HG03571 (cell line): ENCODE data around the gene AQP2.
"Not testable (repeated sequence)": the region's sequence is repeated elsewhere in the genome, so short reads cannot be mapped to it uniquely, and the experiment has no call there.

Experiments used
- ATAC-seq: cut with Tn5 transposase; IDR thresholded peaks from one replicate; pipeline ENCODE4 v1.9.1; 2021; ENCODE audit not compliant: unreplicated experiment

The AQP2 gene

DNA sequence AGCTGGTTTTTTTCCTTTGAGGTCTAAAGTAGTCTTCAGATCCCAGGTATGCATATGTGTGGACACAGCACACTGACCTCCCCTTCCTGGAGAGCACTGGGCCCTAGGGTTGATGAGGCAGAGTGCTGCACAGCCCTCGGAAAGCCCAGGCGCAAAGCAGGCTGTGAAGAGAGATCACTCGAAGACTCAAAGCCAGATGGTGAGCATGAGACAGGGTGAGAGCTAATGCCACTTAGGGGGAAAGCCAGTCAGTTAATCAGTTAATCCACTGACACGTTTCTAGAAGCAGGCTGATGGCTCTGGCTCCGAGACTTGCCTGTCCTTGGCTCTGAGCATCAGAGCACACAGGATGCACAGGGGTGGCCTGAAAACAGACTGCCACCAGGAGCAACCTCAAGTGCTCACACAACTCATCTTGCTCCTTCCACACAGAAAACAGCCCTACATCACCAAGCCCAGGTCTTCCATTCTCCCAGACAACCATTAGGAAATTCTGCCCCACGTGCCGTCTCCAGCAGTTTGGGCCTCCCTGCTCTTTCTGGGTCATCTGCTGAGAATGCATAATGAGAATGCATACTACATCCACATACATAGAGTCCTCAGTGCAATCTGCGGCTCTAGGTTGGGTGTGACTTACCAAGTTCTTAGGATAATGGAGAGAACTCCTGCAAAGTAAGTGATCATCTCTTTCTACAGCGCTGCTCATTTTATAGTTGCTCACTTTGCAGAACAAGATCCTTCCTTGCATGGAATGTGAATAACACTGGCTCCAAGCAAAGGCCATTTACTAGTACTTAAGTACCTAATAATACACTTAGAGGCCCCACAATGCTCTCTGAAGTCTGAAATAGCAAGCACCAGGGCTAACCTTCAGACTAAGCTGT lies 34.2 kb downstream of the AQP2 start:
- ATAC-seq: no peak

DNA sequence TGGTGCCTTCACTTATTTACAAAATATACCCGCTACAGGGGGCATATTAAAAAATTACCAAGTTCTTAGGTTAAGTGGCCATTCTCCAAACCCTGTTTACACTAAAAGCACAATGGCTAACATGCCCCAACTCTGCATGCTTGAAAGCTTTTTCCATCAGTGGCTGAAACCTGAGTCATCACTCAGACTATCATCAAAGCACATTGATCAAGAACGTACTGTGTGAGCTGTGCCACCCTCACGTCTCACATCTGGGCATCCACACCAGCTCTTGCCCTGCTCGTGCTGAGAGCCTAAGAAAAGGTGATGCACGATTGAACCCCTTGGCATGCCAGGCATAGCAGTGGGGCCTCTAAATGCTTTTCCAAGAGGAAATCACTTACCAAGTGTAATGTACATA lies 35.4 kb downstream of the AQP2 start:
- ATAC-seq: no peak

DNA sequence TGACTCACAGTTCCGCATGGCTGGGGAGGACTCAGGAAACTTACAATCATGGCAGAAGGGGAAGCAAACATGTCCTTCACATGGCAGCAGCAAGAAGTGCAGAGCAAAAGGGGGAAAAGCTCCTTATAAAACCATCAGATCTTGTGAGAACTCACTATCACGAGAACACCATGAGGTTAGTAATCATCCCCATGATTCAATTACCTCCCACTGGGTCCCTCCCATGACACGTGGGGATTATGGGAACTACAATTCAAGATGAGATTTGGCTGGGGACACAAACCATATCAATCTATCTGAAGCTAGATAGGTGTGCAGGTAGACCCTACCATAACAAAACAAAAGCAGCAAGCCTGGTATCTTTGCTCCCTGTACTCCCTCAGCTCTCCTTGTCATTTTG lies 35.9 kb downstream of the AQP2 start:
- ATAC-seq: not testable (repeated sequence)

DNA sequence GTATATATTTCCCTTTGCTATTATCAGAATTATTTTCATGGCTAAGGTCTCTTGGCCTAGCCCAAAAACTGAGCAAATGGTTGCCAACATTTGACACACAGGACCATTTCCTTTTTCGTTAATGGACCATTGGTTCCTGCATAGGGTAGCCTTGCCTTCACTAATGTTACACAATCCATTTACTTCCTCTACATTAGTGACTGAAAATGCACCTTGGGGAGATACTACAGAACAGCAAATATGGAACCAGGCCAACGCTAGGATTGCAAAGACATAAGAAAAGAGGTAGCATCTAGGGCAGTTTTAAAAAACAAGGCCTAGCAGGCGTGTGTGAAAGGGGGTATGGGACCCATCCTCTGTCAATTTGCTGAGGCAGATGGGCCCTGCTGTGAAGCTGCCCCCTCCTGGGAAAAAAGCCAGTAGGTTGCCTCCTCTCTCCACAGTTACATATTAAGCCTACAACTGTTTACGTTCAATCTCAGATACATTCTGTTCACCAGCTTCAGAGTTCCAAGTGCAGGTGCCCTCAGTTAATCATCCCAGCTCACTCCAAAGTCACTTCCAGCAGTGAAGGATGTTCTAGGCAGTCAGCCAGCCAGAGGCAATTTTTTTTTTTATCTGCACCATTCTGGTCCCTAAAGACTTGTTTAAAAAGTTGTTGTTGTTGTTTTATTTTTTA lies 37.2 kb downstream of the AQP2 start:
- no peak for ATAC-seq

DNA sequence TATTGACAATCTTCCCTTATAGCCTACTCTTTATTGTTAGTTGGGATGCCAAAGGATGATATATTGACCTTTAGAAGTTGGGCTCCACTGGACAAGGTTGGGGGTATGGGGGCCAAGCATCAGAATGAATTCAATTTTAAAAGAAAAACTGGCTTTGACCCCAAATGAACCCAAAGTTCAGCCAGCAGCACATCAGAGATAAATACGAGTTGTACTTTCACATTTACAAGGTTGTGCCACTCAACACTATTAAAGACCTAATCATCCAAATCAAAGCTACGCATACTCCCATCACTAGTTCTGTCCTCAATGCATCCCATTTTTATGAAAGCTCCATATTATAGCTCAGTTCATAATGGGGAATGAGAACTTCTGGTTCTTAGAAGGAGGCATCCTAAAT lies 38.9 kb downstream of the AQP2 start:
- ATAC-seq: not testable (repeated sequence)

DNA sequence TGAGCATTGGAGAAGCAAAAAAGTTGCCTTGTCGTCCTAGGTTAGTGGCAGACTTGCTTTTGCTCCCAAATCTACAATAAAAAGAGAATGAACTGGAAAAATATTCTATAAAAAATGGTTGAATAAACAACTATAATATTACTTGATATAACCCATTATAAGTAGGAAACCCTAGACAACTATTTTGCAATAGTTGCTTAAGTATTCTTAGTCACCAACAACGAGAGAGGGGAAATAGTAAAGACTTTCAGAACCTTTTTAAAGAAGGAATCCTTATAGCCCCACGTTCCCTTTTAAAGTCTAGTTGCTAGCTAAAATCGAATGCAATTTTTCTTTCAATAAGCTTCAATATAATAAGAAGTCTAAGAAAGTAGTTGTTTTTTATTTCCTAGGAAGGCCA lies 39.7 kb downstream of the AQP2 start:
- no peak for ATAC-seq

DNA sequence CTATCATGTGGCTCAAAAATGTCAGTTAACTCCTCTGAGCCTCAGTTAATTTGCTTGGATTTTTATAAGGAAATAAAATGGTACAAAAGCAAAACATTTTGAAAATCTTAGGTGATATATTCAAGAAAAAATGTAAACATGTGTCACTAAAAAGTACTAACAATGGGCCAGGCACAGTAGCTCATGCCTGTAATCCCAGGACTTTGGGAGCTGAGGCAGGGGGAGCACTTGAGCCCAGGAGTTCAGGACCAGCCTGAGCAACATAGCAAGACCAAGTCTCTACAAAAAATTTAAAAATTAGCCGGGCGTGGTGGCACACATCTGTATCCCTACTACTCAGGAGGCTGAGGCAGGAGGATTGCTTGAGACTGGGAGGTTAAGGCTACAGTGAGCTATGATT lies 47.9 kb downstream of the AQP2 start:
- no peak for ATAC-seq

DNA sequence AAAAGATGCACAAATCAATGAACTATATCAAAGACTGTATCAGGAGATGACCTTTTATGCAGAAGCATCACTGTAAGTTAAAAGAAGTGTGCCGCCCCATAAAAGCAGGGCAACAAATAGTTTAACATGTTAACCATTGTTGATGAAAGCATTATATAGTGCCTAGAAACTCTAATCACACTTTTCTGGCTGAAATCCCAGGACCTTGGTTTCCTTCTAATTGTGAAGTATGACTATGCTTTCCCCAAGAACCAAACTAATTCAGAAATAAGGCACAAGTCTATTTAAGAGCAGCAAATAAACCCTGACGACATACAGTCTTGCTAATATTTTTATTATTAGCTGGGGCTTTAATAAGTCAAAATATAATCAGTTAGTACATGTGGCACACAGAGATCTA lies 53.1 kb downstream of the AQP2 start:
- ATAC-seq: no peak

DNA sequence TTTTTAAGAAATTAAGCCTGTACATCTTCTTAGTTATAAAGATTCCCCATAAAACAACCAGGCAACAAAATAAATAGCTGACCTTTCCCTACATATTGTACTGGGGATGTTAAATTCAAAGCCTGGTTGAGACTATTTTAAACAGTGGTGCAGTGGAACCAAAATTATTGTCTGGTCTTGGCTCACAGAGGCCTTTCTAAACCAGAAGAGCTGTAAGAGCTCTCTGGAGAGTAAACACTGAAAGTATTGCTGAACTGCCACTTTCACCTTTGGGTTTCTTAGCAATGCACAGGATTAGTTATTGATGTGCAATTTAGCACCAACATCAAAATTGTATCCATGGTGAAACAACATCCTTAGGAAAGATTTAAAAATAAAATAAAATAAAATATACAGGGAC lies 54.2 kb downstream of the AQP2 start:
- ATAC-seq: no peak

DNA sequence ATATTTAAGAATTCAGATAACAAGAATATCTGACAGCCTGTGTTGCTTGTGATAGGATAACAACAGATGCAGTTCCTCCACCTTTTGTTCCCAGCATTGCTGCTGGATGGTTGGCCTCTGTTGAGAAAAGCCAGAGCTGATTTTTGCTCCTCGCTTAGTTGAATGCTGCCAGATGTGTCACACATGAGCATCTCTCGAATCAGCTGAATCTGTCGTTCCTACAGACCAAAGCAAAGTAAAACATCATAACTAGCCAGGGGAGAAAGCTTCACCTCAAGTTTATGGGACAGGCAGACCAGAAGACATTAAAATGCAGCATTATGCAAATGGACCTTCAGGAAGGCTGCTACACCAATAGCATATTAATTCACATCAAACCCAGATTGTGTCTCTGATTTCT lies 54.6 kb downstream of the AQP2 start:
- no peak for ATAC-seq

DNA sequence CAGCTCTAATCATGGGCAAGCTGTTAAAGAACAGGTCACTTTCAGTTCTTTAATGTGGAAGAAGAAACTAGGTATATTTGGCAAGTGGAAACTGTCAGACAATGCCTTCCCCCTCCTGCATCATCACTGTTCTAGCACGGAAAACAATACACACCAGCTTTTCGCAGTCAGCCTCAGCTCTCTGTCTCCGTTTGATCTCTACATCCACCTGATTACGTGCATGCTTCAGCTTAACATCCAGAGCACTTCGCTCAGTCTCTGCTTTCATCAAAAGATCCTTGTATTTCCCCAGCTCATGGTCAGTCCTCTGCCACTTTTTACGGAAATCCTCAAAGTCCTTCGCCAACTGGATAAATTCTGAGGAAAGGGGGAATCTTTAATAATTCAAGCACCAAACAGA lies 55.7 kb downstream of the AQP2 start:
- ATAC-seq: no peak

DNA sequence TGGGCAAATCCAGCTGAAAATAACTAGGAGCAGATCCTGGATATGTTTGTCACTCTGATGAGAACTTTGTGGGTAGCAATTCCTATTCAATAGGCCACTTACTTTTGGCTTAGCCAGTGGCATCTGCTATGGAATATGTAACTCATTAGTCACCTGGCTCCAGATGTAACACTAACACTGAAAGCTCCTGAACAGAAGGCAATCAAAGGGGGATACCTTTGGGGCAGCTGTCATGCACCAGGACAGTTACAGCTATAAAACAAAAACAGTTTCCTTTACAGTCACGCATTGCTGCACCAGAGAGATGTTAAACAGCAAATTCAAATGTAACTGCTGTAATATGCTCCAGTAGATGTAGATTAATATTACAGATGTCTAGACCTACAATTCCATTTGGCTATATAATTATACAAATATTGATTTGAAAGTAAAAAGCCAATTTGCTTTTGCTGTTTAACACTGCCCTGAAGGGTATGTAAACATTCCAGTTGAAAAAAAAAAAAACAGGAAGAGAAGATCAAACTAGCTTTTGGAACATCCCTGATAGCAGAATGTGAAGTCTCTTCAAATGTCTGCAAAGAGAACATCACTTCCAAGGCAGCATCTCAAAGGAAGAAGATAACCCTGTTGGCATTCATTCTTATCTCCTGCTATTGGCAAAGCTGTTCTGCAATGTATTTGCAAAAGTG lies 56.4 kb downstream of the AQP2 start:
- ATAC-seq: no peak
